ENCODE results near the gene C1QA. TPM values are rescaled to one million over a fixed set of nuclear protein-coding genes. Genes with fewer than 3 reads are reported as not detected.

Gene C1QA
- total RNA-seq, 1 donor from 2014 or later, result not detected

GRCh38 chr1:22606161-22606560, 30.3 kb upstream of the C1QA start:
- no peaks in the 10 kb centered on the region for H3K4me1 Mint-ChIP-seq (ENCODE audit: low read depth)
- DNase-seq (ENCODE audit: low spot score, unreplicated experiment), result no peak
- no peaks in the 10 kb centered on the region for H3K36me3 Mint-ChIP-seq (ENCODE audit: insufficient read depth)
- no peak overlapping the region for H3K27ac Mint-ChIP-seq
- no peak overlapping the region for H3K4me3 Mint-ChIP-seq (ENCODE audit: low read depth)
- no peak for TF ChIP-seq CTCF (IDR thresholded peaks at IDR 0.05; ENCODE audit: unreplicated experiment)
- no peaks in the 10 kb centered on the region for H3K9me3 Mint-ChIP-seq (ENCODE audit: low read depth)
- H3K27me3 Mint-ChIP-seq, result peaks cover 75% of the 10 kb centered on the region

- no peaks in the 10 kb centered on the region for H3K36me3 Mint-ChIP-seq (ENCODE audit: insufficient read depth)
- peaks cover 81% of the 10 kb centered on the region for H3K27me3 Mint-ChIP-seq
- TF ChIP-seq CTCF (IDR thresholded peaks at IDR 0.05; ENCODE audit: unreplicated experiment), result no peak
Observed at GRCh38 chr1:22607154-22607553, 29.3 kb upstream of the C1QA start.

GRCh38 chr1:22608361-22608760, 28.1 kb upstream of the C1QA start:
- H3K27me3 Mint-ChIP-seq, result peaks cover 87% of the 10 kb centered on the region

More at GRCh38 chr1:22607154-22607553, 29.3 kb upstream of the C1QA start:
- no peaks in the 10 kb centered on the region for H3K4me1 Mint-ChIP-seq (ENCODE audit: low read depth)
- no peak overlapping the region for H3K4me3 Mint-ChIP-seq (ENCODE audit: low read depth)
- H3K27ac Mint-ChIP-seq, result no peak overlapping the region
- no peak for DNase-seq (ENCODE audit: low spot score, unreplicated experiment)
- H3K9me3 Mint-ChIP-seq (ENCODE audit: low read depth), result no peaks in the 10 kb centered on the region

GRCh38 chr1:22609291-22609690, 27.1 kb upstream of the C1QA start:
- Mint-ChIP-seq H3K4me3 (ENCODE audit: low read depth) (no peak overlapping the region), H3K27me3 (peaks cover 84% of the 10 kb centered on the region), H3K27ac (no peak overlapping the region), H3K9me3 (ENCODE audit: low read depth) (no peaks in the 10 kb centered on the region), H3K4me1 (ENCODE audit: low read depth) (no peaks in the 10 kb centered on the region), H3K36me3 (ENCODE audit: insufficient read depth) (no peaks in the 10 kb centered on the region)
- TF ChIP-seq CTCF (IDR thresholded peaks at IDR 0.05; ENCODE audit: unreplicated experiment), result no peak
- DNase-seq (ENCODE audit: low spot score, unreplicated experiment), result no peak

More at GRCh38 chr1:22608361-22608760, 28.1 kb upstream of the C1QA start:
- no peak for DNase-seq (ENCODE audit: low spot score, unreplicated experiment)
- H3K36me3 Mint-ChIP-seq (ENCODE audit: insufficient read depth), result no peaks in the 10 kb centered on the region
- no peaks in the 10 kb centered on the region for H3K4me1 Mint-ChIP-seq (ENCODE audit: low read depth)
- H3K27ac Mint-ChIP-seq, result no peak overlapping the region
- no peak for TF ChIP-seq CTCF (IDR thresholded peaks at IDR 0.05; ENCODE audit: unreplicated experiment)
- no peak overlapping the region for H3K4me3 Mint-ChIP-seq (ENCODE audit: low read depth)
- H3K9me3 Mint-ChIP-seq (ENCODE audit: low read depth), result no peaks in the 10 kb centered on the region

GRCh38 chr1:22611530-22611947, 24.9 kb upstream of the C1QA start:
- peak; percentile 80 for DNase-seq (ENCODE audit: low spot score, unreplicated experiment)
- H3K4me3 Mint-ChIP-seq (ENCODE audit: low read depth), result no peak overlapping the region

More at GRCh38 chr1:22611530-22611947, 24.9 kb upstream of the C1QA start:
- no peaks in the 10 kb centered on the region for H3K36me3 Mint-ChIP-seq (ENCODE audit: insufficient read depth)
- H3K27ac Mint-ChIP-seq, result no peak overlapping the region
- TF ChIP-seq CTCF (IDR thresholded peaks at IDR 0.05; ENCODE audit: unreplicated experiment), result no peak
- peaks cover 80% of the 10 kb centered on the region for H3K27me3 Mint-ChIP-seq
- H3K4me1 Mint-ChIP-seq (ENCODE audit: low read depth), result no peaks in the 10 kb centered on the region
- no peaks in the 10 kb centered on the region for H3K9me3 Mint-ChIP-seq (ENCODE audit: low read depth)
